SK-N-MC (cell line): ENCODE data around the gene TCF7L1.

ENCODE experiments used
- EZH2 ChIP-seq: fragments of 200-600 bp; sonication (generic); IDR thresholded peaks from one replicate; pipeline ENCODE4 v1.6.1; 2017; ENCODE audit warnings: antibody characterized with exemption
- POLR2AphosphoS5 ChIP-seq: IDR thresholded peaks from 2 replicates; pipeline ENCODE4 v1.6.1; 2012; ENCODE audit warnings: mild to moderate bottlenecking, low read depth, low read length, borderline replicate concordance

DNA sequence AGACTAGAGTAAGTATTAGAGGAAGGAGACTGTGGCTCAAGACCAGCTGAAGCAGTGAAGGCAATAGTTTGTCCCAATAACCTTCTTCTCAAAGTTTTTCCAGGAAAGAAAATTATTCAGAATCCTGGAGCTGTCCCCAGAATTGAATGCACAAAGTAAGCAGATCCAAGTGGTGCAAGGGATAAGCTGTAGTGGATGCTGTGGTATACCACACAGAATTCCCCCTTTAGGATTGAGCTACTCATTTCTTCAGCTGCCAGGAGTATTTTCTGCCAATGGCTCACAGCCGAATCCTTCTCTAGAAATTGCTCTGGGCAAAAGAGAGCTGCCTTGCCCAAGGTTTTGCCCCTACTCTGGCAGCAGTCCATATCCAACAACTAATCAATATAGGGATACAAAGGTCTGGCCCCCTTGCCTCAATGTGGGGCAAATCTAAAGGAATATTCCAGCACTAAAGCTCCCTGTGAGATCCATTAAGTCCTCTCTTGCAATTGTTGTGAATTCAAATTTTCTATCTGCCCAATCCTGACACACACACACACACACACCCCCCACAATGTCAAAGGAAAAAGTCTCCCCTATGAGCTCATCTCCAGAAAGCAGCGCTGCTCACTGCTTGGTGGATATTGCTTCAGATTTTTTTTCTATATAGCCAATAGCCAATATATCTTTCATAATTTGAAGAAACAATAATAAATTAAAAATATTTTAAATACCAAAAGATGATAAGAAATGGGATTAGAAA is 18.4 kb upstream of the TCF7L1 start:
- no peak for TF ChIP-seq EZH2
- TF ChIP-seq POLR2AphosphoS5, result no peak
